Glutamatergic neuron (in vitro differentiated cells): ENCODE data around the gene TPCN2. TPM values are rescaled to one million over a fixed set of nuclear protein-coding genes. Genes with fewer than 3 reads are reported as not detected.

Experiments
- DNase-seq: peaks from one replicate; pipeline ENCODE4 v3.0.0; 2022
- H3K27ac Mint-ChIP-seq: one replicate; pipeline ENCODE4 v1.8.0; 2020; ENCODE audit warnings: mild to moderate bottlenecking, mixed read lengths, inconsistent platforms; ENCODE audit not compliant: unreplicated experiment
- H3K27me3 Mint-ChIP-seq: one replicate; pipeline ENCODE4 v1.8.0; 2020; ENCODE audit warnings: mild to moderate bottlenecking, moderate library complexity, mixed read lengths, inconsistent platforms; ENCODE audit not compliant: unreplicated experiment
- H3K36me3 Mint-ChIP-seq: one replicate; pipeline ENCODE4 v1.8.0; 2020; ENCODE audit warnings: mild to moderate bottlenecking, mixed read lengths, inconsistent platforms; ENCODE audit not compliant: unreplicated experiment
- H3K4me1 Mint-ChIP-seq: one replicate; pipeline ENCODE4 v1.8.0; 2020; ENCODE audit warnings: mild to moderate bottlenecking, low read depth, mixed read lengths, inconsistent platforms; ENCODE audit not compliant: unreplicated experiment
- H3K4me3 Mint-ChIP-seq: one replicate; pipeline ENCODE4 v1.8.0; 2020; ENCODE audit warnings: mild to moderate bottlenecking, mixed read lengths, inconsistent platforms; ENCODE audit not compliant: unreplicated experiment
- H3K9me3 Mint-ChIP-seq: one replicate; pipeline ENCODE4 v1.8.0; 2020; ENCODE audit warnings: mild to moderate bottlenecking, moderate library complexity, mixed read lengths, inconsistent platforms; ENCODE audit not compliant: unreplicated experiment
- total RNA-seq: library from RNA; stranded (reverse); fragmentation: NEBNext Ultra II Directional; extraction: Animal tissue kit (Norgen Biotek cat#: 25700); gene quantifications from one replicate; pipeline ENCODE4 v1.2.1, GENCODE V29; 2021; ENCODE audit not compliant: unreplicated experiment
- TF ChIP-seq, protein P1 (sequence below): fragments of 200-600 bp; sonication (generic); IDR thresholded peaks from one replicate; pipeline ENCODE4 v1.5.0; 2021; ENCODE audit not compliant: partially characterized antibody, unreplicated experiment

The TPCN2 gene
- total RNA-seq, 1 donor from 2014 or later: 17.2 TPM

DNA sequence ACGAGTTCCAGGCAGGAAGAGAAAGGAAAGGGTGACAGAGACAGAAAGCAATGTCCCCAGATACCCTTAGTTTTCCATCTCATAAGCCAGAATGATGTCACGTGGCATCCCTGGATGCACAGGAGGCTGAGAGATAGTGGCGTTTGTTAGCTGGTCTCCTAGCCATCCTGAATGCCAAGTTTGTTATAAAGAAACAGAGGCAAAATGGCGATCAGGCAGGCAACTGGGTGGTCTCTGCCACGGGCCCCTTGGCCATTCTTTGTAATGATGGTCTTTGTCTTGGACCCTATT is 112.3 kb downstream of the TPCN2 start:
- Mint-ChIP-seq H3K27me3 (peaks cover 6% of the 10 kb centered on the region), H3K4me1 (no peaks in the 10 kb centered on the region), H3K4me3 (no peak overlapping the region), H3K36me3 (peaks cover 17% of the 10 kb centered on the region), H3K9me3 (peaks cover 4% of the 10 kb centered on the region), H3K27ac (no peak overlapping the region)
- TF ChIP-seq, protein P1, sequence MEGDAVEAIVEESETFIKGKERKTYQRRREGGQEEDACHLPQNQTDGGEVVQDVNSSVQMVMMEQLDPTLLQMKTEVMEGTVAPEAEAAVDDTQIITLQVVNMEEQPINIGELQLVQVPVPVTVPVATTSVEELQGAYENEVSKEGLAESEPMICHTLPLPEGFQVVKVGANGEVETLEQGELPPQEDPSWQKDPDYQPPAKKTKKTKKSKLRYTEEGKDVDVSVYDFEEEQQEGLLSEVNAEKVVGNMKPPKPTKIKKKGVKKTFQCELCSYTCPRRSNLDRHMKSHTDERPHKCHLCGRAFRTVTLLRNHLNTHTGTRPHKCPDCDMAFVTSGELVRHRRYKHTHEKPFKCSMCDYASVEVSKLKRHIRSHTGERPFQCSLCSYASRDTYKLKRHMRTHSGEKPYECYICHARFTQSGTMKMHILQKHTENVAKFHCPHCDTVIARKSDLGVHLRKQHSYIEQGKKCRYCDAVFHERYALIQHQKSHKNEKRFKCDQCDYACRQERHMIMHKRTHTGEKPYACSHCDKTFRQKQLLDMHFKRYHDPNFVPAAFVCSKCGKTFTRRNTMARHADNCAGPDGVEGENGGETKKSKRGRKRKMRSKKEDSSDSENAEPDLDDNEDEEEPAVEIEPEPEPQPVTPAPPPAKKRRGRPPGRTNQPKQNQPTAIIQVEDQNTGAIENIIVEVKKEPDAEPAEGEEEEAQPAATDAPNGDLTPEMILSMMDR: no peak
- DNase-seq: no peak

DNA sequence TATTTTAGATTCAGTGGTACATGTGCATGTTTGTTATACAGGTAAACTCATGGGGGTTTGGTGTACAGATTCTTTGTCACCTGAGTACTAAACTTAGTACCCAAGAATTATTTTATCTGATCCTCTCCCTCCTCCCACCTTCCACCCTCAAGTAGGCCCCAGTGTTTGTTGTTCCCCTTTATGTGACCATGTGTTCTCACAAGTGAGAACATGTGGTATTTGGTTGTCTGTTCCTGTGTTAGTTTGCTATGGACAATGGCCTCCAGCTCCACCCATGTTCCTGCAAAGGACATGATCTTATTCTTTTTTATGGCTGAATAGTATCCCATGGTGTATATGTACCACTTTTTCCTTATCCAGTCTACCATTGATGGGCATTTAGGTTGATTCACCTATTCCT is 113.8 kb downstream of the TPCN2 start:
- TF ChIP-seq, protein P1: no peak
- H3K27me3 Mint-ChIP-seq: peaks cover 3% of the 10 kb centered on the region
- no peak overlapping the region for H3K4me3 Mint-ChIP-seq
- H3K9me3 Mint-ChIP-seq: peaks cover 4% of the 10 kb centered on the region
- H3K4me1 Mint-ChIP-seq: no peaks in the 10 kb centered on the region
- H3K36me3 Mint-ChIP-seq: peaks cover 17% of the 10 kb centered on the region
- DNase-seq: no peak
- H3K27ac Mint-ChIP-seq: no peak overlapping the region

DNA sequence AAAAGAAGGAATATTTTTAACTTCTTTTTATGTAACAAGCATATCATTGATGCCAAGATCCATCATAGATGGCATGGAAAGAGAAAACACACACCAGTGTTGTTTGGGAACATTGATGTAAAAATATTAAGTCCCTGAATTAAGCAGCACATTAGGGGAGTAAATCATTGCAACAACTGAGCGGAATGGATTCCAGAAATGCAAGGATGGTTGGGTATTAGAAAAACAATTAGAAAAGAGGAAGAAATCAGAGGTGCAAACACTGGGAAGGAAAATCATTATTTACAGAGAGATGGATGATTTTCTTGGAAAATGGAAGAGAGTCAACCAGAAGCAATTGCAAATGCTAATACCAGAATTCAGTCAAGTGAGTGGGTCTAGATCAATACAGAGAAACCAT is 115.1 kb downstream of the TPCN2 start:
- H3K4me3 Mint-ChIP-seq: no peak overlapping the region
- peaks cover 6% of the 10 kb centered on the region for H3K27me3 Mint-ChIP-seq
- no peaks in the 10 kb centered on the region for H3K4me1 Mint-ChIP-seq
- peaks cover 4% of the 10 kb centered on the region for H3K9me3 Mint-ChIP-seq
- H3K27ac Mint-ChIP-seq: no peak overlapping the region
- TF ChIP-seq, protein P1: no peak
- peaks cover 17% of the 10 kb centered on the region for H3K36me3 Mint-ChIP-seq
- no peak for DNase-seq

DNA sequence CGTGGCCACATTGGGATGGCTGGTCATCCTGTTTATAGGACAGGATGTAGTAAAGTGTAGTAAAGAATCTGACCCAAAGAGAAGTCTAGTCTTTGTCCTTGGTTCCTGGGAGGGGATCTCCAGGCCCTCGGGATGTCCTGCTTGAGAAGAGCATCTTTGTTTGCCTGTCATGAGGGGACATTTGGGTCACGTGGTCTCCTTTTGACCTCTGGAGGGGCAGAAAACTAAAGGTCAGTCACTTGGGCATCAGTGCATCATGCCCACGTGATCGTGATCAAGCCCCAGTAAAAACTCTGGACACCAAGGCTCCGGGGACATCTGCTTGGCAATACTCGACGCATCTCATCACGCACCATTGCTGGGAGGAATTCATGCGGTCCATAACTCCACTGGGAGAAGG is 116.1 kb downstream of the TPCN2 start:
- no peak overlapping the region for H3K4me3 Mint-ChIP-seq
- H3K4me1 Mint-ChIP-seq: no peaks in the 10 kb centered on the region
- TF ChIP-seq, protein P1: no peak
- peaks cover 7% of the 10 kb centered on the region for H3K9me3 Mint-ChIP-seq
- no peak overlapping the region for H3K27ac Mint-ChIP-seq
- peaks cover 8% of the 10 kb centered on the region for H3K27me3 Mint-ChIP-seq
- H3K36me3 Mint-ChIP-seq: peaks cover 17% of the 10 kb centered on the region
- DNase-seq: no peak

DNA sequence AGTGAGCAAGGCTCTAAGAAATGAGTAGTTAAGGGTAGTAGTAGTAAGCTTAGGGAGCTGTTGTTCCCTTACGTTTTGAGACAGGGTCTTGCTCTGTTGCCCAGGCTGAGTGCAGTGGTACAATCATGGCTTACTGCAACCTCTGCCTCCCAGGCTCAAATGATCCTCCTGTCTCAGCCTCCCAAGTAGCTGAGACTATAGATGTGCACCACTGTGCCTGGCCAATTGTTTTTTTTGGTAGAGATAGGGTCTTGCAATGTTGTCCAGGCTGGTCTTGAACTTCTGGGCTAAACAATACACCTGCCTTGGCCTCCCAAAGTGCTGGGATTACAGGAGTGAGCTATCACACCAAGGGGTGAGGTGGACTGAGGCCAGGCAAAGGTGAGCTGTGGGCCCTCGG is 117.0 kb downstream of the TPCN2 start:
- peaks cover 17% of the 10 kb centered on the region for H3K36me3 Mint-ChIP-seq
- H3K4me3 Mint-ChIP-seq: no peak overlapping the region
- no peak for DNase-seq
- peaks cover 4% of the 10 kb centered on the region for H3K9me3 Mint-ChIP-seq
- TF ChIP-seq, protein P1: no peak
- peaks cover 6% of the 10 kb centered on the region for H3K27me3 Mint-ChIP-seq
- H3K27ac Mint-ChIP-seq: no peak overlapping the region
- no peaks in the 10 kb centered on the region for H3K4me1 Mint-ChIP-seq
